Measurements from ENCODE around the gene NT5DC2. TPM values are rescaled to one million over a fixed set of nuclear protein-coding genes. Genes with fewer than 3 reads are reported as not detected.

NT5DC2 gene
- total RNA-seq, 1 donor from 2014 or later, result 39.7 TPM

GRCh38 chr3:52489453-52489852, 44.2 kb downstream of the NT5DC2 start:
- ATAC-seq, result no peak
- no peak overlapping the region for H3K4me3 ChIP-seq
- TF ChIP-seq CTCF (IDR thresholded peaks at IDR 0.05), result no peak

GRCh38 chr3:52488746-52489145, 44.9 kb downstream of the NT5DC2 start:
- intact Hi-C loops (cut with DNase I), result no loop called here
- H3K4me3 ChIP-seq, result no peak overlapping the region
- ATAC-seq (no peak), DNase-seq (no peak)
- peaks cover 75% of the 10 kb centered on the region for H3K36me3 ChIP-seq
- H3K9me3 ChIP-seq, result no peaks in the 10 kb centered on the region
- H3K27me3 ChIP-seq, result no peaks in the 10 kb centered on the region
- no peak overlapping the region for H3K27ac ChIP-seq
- no peak for TF ChIP-seq CTCF (IDR thresholded peaks at IDR 0.05)
- H3K4me1 ChIP-seq, result peaks cover 38% of the 10 kb centered on the region

More at GRCh38 chr3:52489453-52489852, 44.2 kb downstream of the NT5DC2 start:
- Histone ChIP-seq H3K4me1 (peaks cover 43% of the 10 kb centered on the region), H3K36me3 (peaks cover 75% of the 10 kb centered on the region), H3K27ac (peak overlapping the region; percentile 76), H3K27me3 (no peaks in the 10 kb centered on the region), H3K9me3 (no peaks in the 10 kb centered on the region)
- no peak for DNase-seq
- intact Hi-C loops (cut with DNase I), result no loop called here

- Histone ChIP-seq H3K9me3 (no peaks in the 10 kb centered on the region), H3K4me1 (peaks cover 37% of the 10 kb centered on the region), H3K4me3 (no peak overlapping the region), H3K27me3 (no peaks in the 10 kb centered on the region), H3K27ac (no peak overlapping the region), H3K36me3 (peaks cover 74% of the 10 kb centered on the region)
- intact Hi-C loops (cut with DNase I), result no loop called here
- ATAC-seq (no peak), DNase-seq (no peak)
- TF ChIP-seq CTCF (IDR thresholded peaks at IDR 0.05), result no peak
These were observed 45.6 kb downstream of the NT5DC2 start for GRCh38 chr3:52487788-52488691.

GRCh38 chr3:52487050-52487787, 46.4 kb downstream of the NT5DC2 start:
- Histone ChIP-seq H3K4me3 (no peak overlapping the region), H3K27ac (no peak overlapping the region), H3K4me1 (peaks cover 36% of the 10 kb centered on the region), H3K9me3 (no peaks in the 10 kb centered on the region), H3K36me3 (peaks cover 74% of the 10 kb centered on the region), H3K27me3 (no peaks in the 10 kb centered on the region)
- intact Hi-C loops (cut with DNase I), result no loop called here
- DNase-seq (peak; percentile 61), ATAC-seq (no peak)
- no peak for TF ChIP-seq CTCF (IDR thresholded peaks at IDR 0.05)

- TF ChIP-seq CTCF (IDR thresholded peaks at IDR 0.05), result no peak
- Histone ChIP-seq H3K4me3 (no peak overlapping the region), H3K9me3 (no peaks in the 10 kb centered on the region), H3K4me1 (peaks cover 18% of the 10 kb centered on the region), H3K27ac (peak overlapping the region; percentile 55), H3K27me3 (no peaks in the 10 kb centered on the region), H3K36me3 (peaks cover 75% of the 10 kb centered on the region)
- ATAC-seq (no peak), DNase-seq (no peak)
- intact Hi-C loops (cut with DNase I), result no loop called here
These were observed 48.8 kb downstream of the NT5DC2 start for GRCh38 chr3:52484680-52485461.

Data from upper lobe of right lung (tissue), 1 donor.